Measurements from ENCODE around the gene DDTL.
"Not testable (repeated sequence)": the region's sequence is repeated elsewhere in the genome, so short reads cannot be mapped to it uniquely, and the experiment has no call there.

GRCh38 chr22:23993581-23994177 is 27.0 kb downstream of the DDTL start:
- TF ChIP-seq POLR2A, CTCF (IDR thresholded peaks at IDR 0.05): not testable (repeated sequence)

Data from thyroid gland (tissue), 4 donors.